Ovary (tissue), 3 donors: ENCODE measurements around the gene GALNTL6.

Source experiments
- CTCF ChIP-seq, 3 donors: fragments of 450-650 bp in 2 of 3; fragments of 200-600 bp in 1 of 3; IDR thresholded peaks; one replicate each; pipeline versions ENCODE4 v1.5.1 to v1.8.0; 2016 to 2022; ENCODE audit warnings: antibody characterized with exemption in 3 of 3, mild to moderate bottlenecking in 1 of 3
- POLR2A ChIP-seq: fragments of 450-650 bp; IDR thresholded peaks from one replicate; pipeline ENCODE4 v1.6.1; 2017; ENCODE audit warnings: antibody characterized with exemption, mild to moderate bottlenecking, moderate library complexity
- donor health status: DM: no; HTN: no; CAD: no.

GRCh38 chr4:172830295-172830764 lies 1017.1 kb downstream of the GALNTL6 start:
- TF ChIP-seq CTCF (IDR thresholded peaks at IDR 0.05) = peak in 1 of 3 donors; percentile 21
- no peak for TF ChIP-seq POLR2A
